PC-3 (cell line): Measurements from ENCODE around the gene TBXAS1.

Source experiments
- EZH2 ChIP-seq: fragments of 300-600 bp; sonication (generic); IDR thresholded peaks from one replicate; pipeline ENCODE4 v1.6.1; 2017; ENCODE audit warnings: antibody characterized with exemption, mild to moderate bottlenecking, low read length; ENCODE audit not compliant: unreplicated experiment
- TF ChIP-seq, protein P1 (sequence below): fragments of 300-600 bp; sonication (generic); conservative IDR thresholded peaks from 2 replicates; pipeline ENCODE4 v1.5.1; 2017; ENCODE audit warnings: antibody characterized with exemption, low read depth, mild to moderate bottlenecking, low read length

DNA sequence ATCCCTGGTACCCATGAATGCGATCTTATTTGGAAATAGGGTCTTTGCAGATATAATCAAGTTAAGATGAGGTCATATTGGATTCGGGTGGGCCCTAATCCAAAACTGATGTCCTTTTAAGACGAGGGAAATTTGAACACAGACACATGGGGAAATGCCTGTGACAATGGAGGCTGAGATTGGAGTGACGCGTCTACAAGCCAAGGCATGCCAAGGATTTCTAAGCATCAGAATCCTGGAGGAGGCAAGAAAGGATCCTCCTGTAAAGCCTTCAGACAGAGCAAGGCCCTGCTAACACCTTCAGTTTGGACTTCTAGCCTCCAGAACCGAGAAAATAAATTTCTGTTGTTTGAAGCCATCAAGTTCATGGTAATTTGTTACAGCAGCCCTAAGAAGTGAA is 215.2 kb downstream of the TBXAS1 start:
- no peak for TF ChIP-seq EZH2
- TF ChIP-seq, protein P1, sequence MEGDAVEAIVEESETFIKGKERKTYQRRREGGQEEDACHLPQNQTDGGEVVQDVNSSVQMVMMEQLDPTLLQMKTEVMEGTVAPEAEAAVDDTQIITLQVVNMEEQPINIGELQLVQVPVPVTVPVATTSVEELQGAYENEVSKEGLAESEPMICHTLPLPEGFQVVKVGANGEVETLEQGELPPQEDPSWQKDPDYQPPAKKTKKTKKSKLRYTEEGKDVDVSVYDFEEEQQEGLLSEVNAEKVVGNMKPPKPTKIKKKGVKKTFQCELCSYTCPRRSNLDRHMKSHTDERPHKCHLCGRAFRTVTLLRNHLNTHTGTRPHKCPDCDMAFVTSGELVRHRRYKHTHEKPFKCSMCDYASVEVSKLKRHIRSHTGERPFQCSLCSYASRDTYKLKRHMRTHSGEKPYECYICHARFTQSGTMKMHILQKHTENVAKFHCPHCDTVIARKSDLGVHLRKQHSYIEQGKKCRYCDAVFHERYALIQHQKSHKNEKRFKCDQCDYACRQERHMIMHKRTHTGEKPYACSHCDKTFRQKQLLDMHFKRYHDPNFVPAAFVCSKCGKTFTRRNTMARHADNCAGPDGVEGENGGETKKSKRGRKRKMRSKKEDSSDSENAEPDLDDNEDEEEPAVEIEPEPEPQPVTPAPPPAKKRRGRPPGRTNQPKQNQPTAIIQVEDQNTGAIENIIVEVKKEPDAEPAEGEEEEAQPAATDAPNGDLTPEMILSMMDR: no peak
